Skeletal muscle cell (primary cell): ENCODE measurements around the gene TACSTD2.
"Not testable (repeated sequence)": the region's sequence is repeated elsewhere in the genome, so short reads cannot be mapped to it uniquely, and the experiment has no call there.

Source experiments
- DNase-seq: peaks from one replicate; pipeline ENCODE4 v3.0.0-alpha.2; 2010; ENCODE audit warnings: low read depth
- H3K4me3 ChIP-seq: 2 replicates; pipeline ENCODE4 v1.5.1; 2011; ENCODE audit warnings: low read depth, mild to moderate bottlenecking, control low read depth, low read length, moderate library complexity

Gene TACSTD2

GRCh38 chr1:58571616-58572015 is 5.4 kb downstream of the TACSTD2 start:
- no peak for DNase-seq
- no peak overlapping the region for H3K4me3 ChIP-seq

GRCh38 chr1:58570817-58571216 is 6.2 kb downstream of the TACSTD2 start:
- DNase-seq = no peak
- no peak overlapping the region for H3K4me3 ChIP-seq

GRCh38 chr1:58570094-58570493 is 7.0 kb downstream of the TACSTD2 start:
- H3K4me3 ChIP-seq = no peak overlapping the region
- no peak for DNase-seq

- DNase-seq = no peak
- no peak overlapping the region for H3K4me3 ChIP-seq
These were observed 8.1 kb downstream of the TACSTD2 start for GRCh38 chr1:58568911-58569310.

GRCh38 chr1:58568271-58568860 is 8.7 kb downstream of the TACSTD2 start:
- no peak for DNase-seq
- H3K4me3 ChIP-seq = no peak overlapping the region

GRCh38 chr1:58566339-58566738 is 10.7 kb downstream of the TACSTD2 start:
- no peak for DNase-seq
- no peak overlapping the region for H3K4me3 ChIP-seq

- not testable (repeated sequence) for H3K4me3 ChIP-seq, DNase-seq
These were observed 13.3 kb downstream of the TACSTD2 start for GRCh38 chr1:58563715-58564114.

- DNase-seq = no peak
- H3K4me3 ChIP-seq = no peak overlapping the region
These were observed 15.4 kb downstream of the TACSTD2 start for GRCh38 chr1:58561633-58562032.

GRCh38 chr1:58555393-58555792 is 21.7 kb downstream of the TACSTD2 start:
- H3K4me3 ChIP-seq = no peak overlapping the region

GRCh38 chr1:58551186-58552140 is 25.6 kb downstream of the TACSTD2 start:
- no peak for DNase-seq

More at GRCh38 chr1:58555393-58555792, 21.7 kb downstream of the TACSTD2 start:
- DNase-seq = no peak

GRCh38 chr1:58549291-58549690 is 27.8 kb downstream of the TACSTD2 start:
- DNase-seq, H3K4me3 ChIP-seq: not testable (repeated sequence)

More at GRCh38 chr1:58551186-58552140, 25.6 kb downstream of the TACSTD2 start:
- H3K4me3 ChIP-seq = no peak overlapping the region

- no peak for DNase-seq
These were observed 28.7 kb downstream of the TACSTD2 start for GRCh38 chr1:58548371-58548770.

GRCh38 chr1:58546520-58547308 is 30.3 kb downstream of the TACSTD2 start, which contains the start of gene OMA1:
TSS of gene OMA1 (minus strand) at chr1:58546726. CDS start at chr1:58539294, 7,432 bp downstream.
- peak; percentile 94 for DNase-seq
- peak within 1 kb of the TSS; percentile 70 for H3K4me3 ChIP-seq

More at GRCh38 chr1:58548371-58548770, 28.7 kb downstream of the TACSTD2 start:
- no peak overlapping the region for H3K4me3 ChIP-seq

GRCh38 chr1:58545591-58546519 is 31.2 kb downstream of the TACSTD2 start:
- no peak for DNase-seq
- peak overlapping the region; percentile 70 for H3K4me3 ChIP-seq

GRCh38 chr1:58543260-58543659 is 33.8 kb downstream of the TACSTD2 start:
- H3K4me3 ChIP-seq = no peak overlapping the region
- DNase-seq = no peak

GRCh38 chr1:58539553-58539952 is 37.5 kb downstream of the TACSTD2 start:
- DNase-seq = no peak

GRCh38 chr1:58538821-58539220 is 38.2 kb downstream of the TACSTD2 start:
- DNase-seq = no peak
- H3K4me3 ChIP-seq = no peak overlapping the region

More at GRCh38 chr1:58539553-58539952, 37.5 kb downstream of the TACSTD2 start:
- H3K4me3 ChIP-seq = no peak overlapping the region

- not testable (repeated sequence) for DNase-seq, H3K4me3 ChIP-seq
These were observed 45.2 kb downstream of the TACSTD2 start for GRCh38 chr1:58531842-58532241.

GRCh38 chr1:58529284-58529683 is 47.8 kb downstream of the TACSTD2 start:
- H3K4me3 ChIP-seq = no peak overlapping the region
- no peak for DNase-seq
